GM23338 (cell line): ENCODE results near the gene ATG7. TPM values are rescaled to one million over a fixed set of nuclear protein-coding genes. Genes with fewer than 3 reads are reported as not detected.

Experiments
- ATAC-seq: fragments of 200-7000 bp; cut with Tn5 transposase; 3 replicates; pipeline ENCODE4 v1.9.1; 2020
- DNase-seq: peaks from one replicate; pipeline ENCODE4 v3.0.0-alpha.2; 2015; ENCODE audit warnings: low spot score
- H2AFZ ChIP-seq: fragments of 200-600 bp; sonication (generic); 2 replicates; pipeline ENCODE4 v1.8.0; 2016; ENCODE audit warnings: antibody characterized with exemption, mild to moderate bottlenecking, moderate library complexity
- H3F3A ChIP-seq: fragments of 200-600 bp; sonication (generic); replicated peaks from 2 replicates; pipeline ENCODE4 v1.8.0; 2017; ENCODE audit warnings: antibody characterized with exemption, mixed run types, low read depth
- H3K27ac ChIP-seq: fragments of 200-600 bp; sonication (generic); 2 replicates; pipeline ENCODE4 v1.6.1; 2016; ENCODE audit warnings: low read depth
- H3K27me3 ChIP-seq: fragments of 200-600 bp; sonication (generic); 2 replicates; pipeline ENCODE4 v1.8.0; 2016; ENCODE audit warnings: mild to moderate bottlenecking, mixed run types, moderate library complexity; ENCODE audit not compliant: insufficient read depth
- H3K36me3 ChIP-seq: fragments of 200-600 bp; sonication (generic); 2 replicates; pipeline ENCODE4 v1.8.0; 2016; ENCODE audit warnings: mild to moderate bottlenecking; ENCODE audit not compliant: insufficient read depth
- H3K4me1 ChIP-seq: fragments of 200-600 bp; sonication (generic); 2 replicates; pipeline ENCODE4 v1.8.0; 2016; ENCODE audit warnings: mild to moderate bottlenecking, moderate library complexity; ENCODE audit not compliant: insufficient read depth
- H3K4me2 ChIP-seq: fragments of 200-600 bp; sonication (generic); 2 replicates; pipeline ENCODE4 v1.7.1; 2017; ENCODE audit warnings: mixed run types
- H3K4me3 ChIP-seq: fragments of 200-600 bp; sonication (generic); 2 replicates; pipeline ENCODE4 v1.6.1; 2016; ENCODE audit warnings: mixed run types
- H3K79me2 ChIP-seq: fragments of 200-600 bp; sonication (generic); replicated peaks from 2 replicates; pipeline ENCODE4 v1.8.0; 2017; ENCODE audit warnings: mild to moderate bottlenecking; ENCODE audit not compliant: insufficient read depth
- H3K9me2 ChIP-seq: fragments of 200-600 bp; sonication (generic); 2 replicates; pipeline ENCODE4 v1.8.0; 2017; ENCODE audit not compliant: insufficient read depth
- H4K20me1 ChIP-seq: fragments of 200-600 bp; sonication (generic); replicated peaks from 2 replicates; pipeline ENCODE4 v1.8.0; 2017; ENCODE audit warnings: mild to moderate bottlenecking; ENCODE audit not compliant: insufficient read depth
- H3K27ac Mint-ChIP-seq: 2 replicates; pipeline ENCODE4 v1.8.0; 2020; ENCODE audit warnings: inconsistent platforms, mild to moderate bottlenecking, moderate library complexity, mixed read lengths
- H3K27me3 Mint-ChIP-seq: 3 replicates; pipeline ENCODE4 v1.8.0; 2022; ENCODE audit warnings: low read depth, mild to moderate bottlenecking, moderate library complexity, mixed read lengths, inconsistent platforms; ENCODE audit not compliant: insufficient read depth, poor library complexity
- H3K36me3 Mint-ChIP-seq: 3 replicates; pipeline ENCODE4 v1.8.0; 2021; ENCODE audit warnings: low read depth, mild to moderate bottlenecking, inconsistent platforms, moderate library complexity, mixed read lengths
- H3K4me1 Mint-ChIP-seq: 3 replicates; pipeline ENCODE4 v1.8.0; 2020; ENCODE audit warnings: mild to moderate bottlenecking, inconsistent platforms, mixed read lengths
- H3K4me3 Mint-ChIP-seq: 3 replicates; pipeline ENCODE4 v1.8.0; 2021; ENCODE audit warnings: moderate library complexity, mild to moderate bottlenecking, inconsistent platforms, mixed read lengths
- H3K9me3 Mint-ChIP-seq: 3 replicates; pipeline ENCODE4 v1.8.0; 2020; ENCODE audit warnings: moderate library complexity, mild to moderate bottlenecking, inconsistent platforms, mixed read lengths
- CREB1 ChIP-seq: fragments of 250-450 bp; sonication (Bioruptor Pico); IDR thresholded peaks from 2 replicates; pipeline ENCODE4 v1.5.0; 2020; ENCODE audit warnings: low read depth, mild to moderate bottlenecking, moderate library complexity
- EZH2 ChIP-seq: fragments of 200-600 bp; sonication (generic); IDR thresholded peaks from one replicate; pipeline ENCODE4 v1.8.0; 2017; ENCODE audit warnings: antibody characterized with exemption, mild to moderate bottlenecking, low read depth; ENCODE audit not compliant: unreplicated experiment
- EZH2phosphoT487 ChIP-seq: fragments of 200-600 bp; sonication (generic); IDR thresholded peaks from one replicate; pipeline ENCODE4 v1.8.1; 2018; ENCODE audit warnings: antibody characterized with exemption; ENCODE audit not compliant: unreplicated experiment
- JUNB ChIP-seq: IDR thresholded peaks from one replicate; pipeline ENCODE4 v1.6.1; 2016; ENCODE audit warnings: antibody characterized with exemption; ENCODE audit not compliant: unreplicated experiment
- NANOG ChIP-seq: IDR thresholded peaks from 2 replicates; pipeline ENCODE4 v1.6.1; 2016; ENCODE audit warnings: antibody characterized with exemption, borderline replicate concordance
- POLR2AphosphoS5 ChIP-seq: IDR thresholded peaks from 2 replicates; pipeline ENCODE4 v1.6.1; 2016; ENCODE audit warnings: antibody characterized with exemption, low read depth
- STAT1 ChIP-seq: IDR thresholded peaks from one replicate; pipeline ENCODE4 v1.6.1; 2016; ENCODE audit warnings: antibody characterized with exemption; ENCODE audit not compliant: unreplicated experiment
- ZNF114 ChIP-seq: fragments of 250-450 bp; sonication (Bioruptor Pico); IDR thresholded peaks from 2 replicates; pipeline ENCODE4 v1.5.0; 2020; ENCODE audit warnings: mild to moderate bottlenecking, moderate library complexity
- ZNF331 ChIP-seq: fragments of 250-450 bp; sonication (Bioruptor Pico); IDR thresholded peaks from 2 replicates; pipeline ENCODE4 v1.5.0; 2020; ENCODE audit warnings: low read depth, mild to moderate bottlenecking, moderate library complexity
- polyA plus RNA-seq: library from polyadenylated mRNA; unstranded; fragments of >200 nt; fragmentation: Nextera tagmentation; extraction: Ambion mirVana; gene quantifications from 2 replicates; pipeline ENCODE4 v1.2.1, GENCODE V29; 2016
- total RNA-seq: library from RNA; depleted of rRNA; stranded (reverse); fragments of >200 nt; shearing (Covaris generic); gene quantifications from 2 replicates; pipeline ENCODE4 v1.2.3, GENCODE V29; 2014
- TF ChIP-seq, protein P1 (sequence below): IDR thresholded peaks from one replicate; pipeline ENCODE4 v1.6.1; 2018; ENCODE audit warnings: antibody characterized with exemption; ENCODE audit not compliant: unreplicated experiment
- TF ChIP-seq, protein P2 (sequence below): fragments of 250-450 bp; sonication (Bioruptor Pico); IDR thresholded peaks from 2 replicates; pipeline ENCODE4 v1.5.0; 2020; ENCODE audit warnings: mild to moderate bottlenecking, moderate library complexity
- TF ChIP-seq, protein P3 (sequence below): IDR thresholded peaks from 2 replicates; pipeline ENCODE4 v1.6.1; 2016; ENCODE audit warnings: antibody characterized with exemption
- TF ChIP-seq, protein P4 (sequence below), 2 experiments: fragments of 200-600 bp in 1 of 2; sonication (generic) in 1 of 2; conservative IDR thresholded peaks; 2 replicates each; pipeline versions ENCODE4 v1.5.1 to v1.6.1; 2016 to 2017; ENCODE audit warnings: antibody characterized with exemption in 2 of 2, low read depth in 2 of 2, mild to moderate bottlenecking in 2 of 2, moderate library complexity in 1 of 2

ATG7 gene
- total and polyA plus RNA-seq, 2 experiments from 2014 or later, result 16.2 to 36.7 TPM

DNA sequence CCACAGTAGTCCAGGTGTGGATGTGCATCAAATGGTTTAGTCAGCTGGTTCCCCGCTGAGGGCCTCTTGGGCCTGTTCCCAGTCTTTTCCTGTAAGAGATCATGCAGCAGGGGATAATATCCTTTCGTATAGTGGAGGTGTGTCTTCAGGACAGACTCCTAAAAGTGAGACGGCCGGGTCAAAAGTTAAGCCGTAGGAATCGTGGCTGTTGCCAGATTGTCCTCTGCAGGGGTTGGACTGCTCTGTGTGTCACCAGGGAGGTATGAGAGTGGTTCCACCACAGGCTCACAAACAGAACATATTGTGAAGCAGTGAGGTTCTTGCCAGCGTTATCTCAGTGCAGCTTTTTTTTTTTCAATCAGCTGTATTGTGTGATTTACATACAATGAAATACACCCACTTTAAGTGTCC is 276.5 kb downstream of the ATG7 start:
- Mint-ChIP-seq H3K9me3 (no peaks in the 10 kb centered on the region; the same call in 2 of the 3 replicates), H3K4me1 (no peaks in the 10 kb centered on the region), H3K27me3 (peaks cover 7% of the 10 kb centered on the region), H3K36me3 (peaks cover 17% of the 10 kb centered on the region; the same call in 2 of the 3 replicates), H3K27ac (no peak overlapping the region), H3K4me3 (no peak overlapping the region)
- no peaks in the 10 kb centered on the region for H3K79me2 ChIP-seq
- H2AFZ ChIP-seq, result no peak overlapping the region
- ATAC-seq, result no peak
- DNase-seq, result no peak
- H3K27me3 ChIP-seq, result no peaks in the 10 kb centered on the region
- H3K4me1 ChIP-seq, result no peaks in the 10 kb centered on the region
- H3K9me2 ChIP-seq, result no peaks in the 10 kb centered on the region
- no peak overlapping the region for H3K4me2 ChIP-seq
- no peak overlapping the region for H3K4me3 ChIP-seq
- TF ChIP-seq POLR2AphosphoS5 (no peak), ZNF331 (no peak), ZNF114 (CRISPR knock-in tag) (no peak), EZH2 (no peak), EZH2phosphoT487 (no peak), CREB1 (CRISPR knock-in tag) (no peak), STAT1 (no peak), NANOG (no peak), JUNB (no peak)
- TF ChIP-seq, protein P1, sequence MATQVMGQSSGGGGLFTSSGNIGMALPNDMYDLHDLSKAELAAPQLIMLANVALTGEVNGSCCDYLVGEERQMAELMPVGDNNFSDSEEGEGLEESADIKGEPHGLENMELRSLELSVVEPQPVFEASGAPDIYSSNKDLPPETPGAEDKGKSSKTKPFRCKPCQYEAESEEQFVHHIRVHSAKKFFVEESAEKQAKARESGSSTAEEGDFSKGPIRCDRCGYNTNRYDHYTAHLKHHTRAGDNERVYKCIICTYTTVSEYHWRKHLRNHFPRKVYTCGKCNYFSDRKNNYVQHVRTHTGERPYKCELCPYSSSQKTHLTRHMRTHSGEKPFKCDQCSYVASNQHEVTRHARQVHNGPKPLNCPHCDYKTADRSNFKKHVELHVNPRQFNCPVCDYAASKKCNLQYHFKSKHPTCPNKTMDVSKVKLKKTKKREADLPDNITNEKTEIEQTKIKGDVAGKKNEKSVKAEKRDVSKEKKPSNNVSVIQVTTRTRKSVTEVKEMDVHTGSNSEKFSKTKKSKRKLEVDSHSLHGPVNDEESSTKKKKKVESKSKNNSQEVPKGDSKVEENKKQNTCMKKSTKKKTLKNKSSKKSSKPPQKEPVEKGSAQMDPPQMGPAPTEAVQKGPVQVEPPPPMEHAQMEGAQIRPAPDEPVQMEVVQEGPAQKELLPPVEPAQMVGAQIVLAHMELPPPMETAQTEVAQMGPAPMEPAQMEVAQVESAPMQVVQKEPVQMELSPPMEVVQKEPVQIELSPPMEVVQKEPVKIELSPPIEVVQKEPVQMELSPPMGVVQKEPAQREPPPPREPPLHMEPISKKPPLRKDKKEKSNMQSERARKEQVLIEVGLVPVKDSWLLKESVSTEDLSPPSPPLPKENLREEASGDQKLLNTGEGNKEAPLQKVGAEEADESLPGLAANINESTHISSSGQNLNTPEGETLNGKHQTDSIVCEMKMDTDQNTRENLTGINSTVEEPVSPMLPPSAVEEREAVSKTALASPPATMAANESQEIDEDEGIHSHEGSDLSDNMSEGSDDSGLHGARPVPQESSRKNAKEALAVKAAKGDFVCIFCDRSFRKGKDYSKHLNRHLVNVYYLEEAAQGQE, result no peak
- TF ChIP-seq, protein P2, sequence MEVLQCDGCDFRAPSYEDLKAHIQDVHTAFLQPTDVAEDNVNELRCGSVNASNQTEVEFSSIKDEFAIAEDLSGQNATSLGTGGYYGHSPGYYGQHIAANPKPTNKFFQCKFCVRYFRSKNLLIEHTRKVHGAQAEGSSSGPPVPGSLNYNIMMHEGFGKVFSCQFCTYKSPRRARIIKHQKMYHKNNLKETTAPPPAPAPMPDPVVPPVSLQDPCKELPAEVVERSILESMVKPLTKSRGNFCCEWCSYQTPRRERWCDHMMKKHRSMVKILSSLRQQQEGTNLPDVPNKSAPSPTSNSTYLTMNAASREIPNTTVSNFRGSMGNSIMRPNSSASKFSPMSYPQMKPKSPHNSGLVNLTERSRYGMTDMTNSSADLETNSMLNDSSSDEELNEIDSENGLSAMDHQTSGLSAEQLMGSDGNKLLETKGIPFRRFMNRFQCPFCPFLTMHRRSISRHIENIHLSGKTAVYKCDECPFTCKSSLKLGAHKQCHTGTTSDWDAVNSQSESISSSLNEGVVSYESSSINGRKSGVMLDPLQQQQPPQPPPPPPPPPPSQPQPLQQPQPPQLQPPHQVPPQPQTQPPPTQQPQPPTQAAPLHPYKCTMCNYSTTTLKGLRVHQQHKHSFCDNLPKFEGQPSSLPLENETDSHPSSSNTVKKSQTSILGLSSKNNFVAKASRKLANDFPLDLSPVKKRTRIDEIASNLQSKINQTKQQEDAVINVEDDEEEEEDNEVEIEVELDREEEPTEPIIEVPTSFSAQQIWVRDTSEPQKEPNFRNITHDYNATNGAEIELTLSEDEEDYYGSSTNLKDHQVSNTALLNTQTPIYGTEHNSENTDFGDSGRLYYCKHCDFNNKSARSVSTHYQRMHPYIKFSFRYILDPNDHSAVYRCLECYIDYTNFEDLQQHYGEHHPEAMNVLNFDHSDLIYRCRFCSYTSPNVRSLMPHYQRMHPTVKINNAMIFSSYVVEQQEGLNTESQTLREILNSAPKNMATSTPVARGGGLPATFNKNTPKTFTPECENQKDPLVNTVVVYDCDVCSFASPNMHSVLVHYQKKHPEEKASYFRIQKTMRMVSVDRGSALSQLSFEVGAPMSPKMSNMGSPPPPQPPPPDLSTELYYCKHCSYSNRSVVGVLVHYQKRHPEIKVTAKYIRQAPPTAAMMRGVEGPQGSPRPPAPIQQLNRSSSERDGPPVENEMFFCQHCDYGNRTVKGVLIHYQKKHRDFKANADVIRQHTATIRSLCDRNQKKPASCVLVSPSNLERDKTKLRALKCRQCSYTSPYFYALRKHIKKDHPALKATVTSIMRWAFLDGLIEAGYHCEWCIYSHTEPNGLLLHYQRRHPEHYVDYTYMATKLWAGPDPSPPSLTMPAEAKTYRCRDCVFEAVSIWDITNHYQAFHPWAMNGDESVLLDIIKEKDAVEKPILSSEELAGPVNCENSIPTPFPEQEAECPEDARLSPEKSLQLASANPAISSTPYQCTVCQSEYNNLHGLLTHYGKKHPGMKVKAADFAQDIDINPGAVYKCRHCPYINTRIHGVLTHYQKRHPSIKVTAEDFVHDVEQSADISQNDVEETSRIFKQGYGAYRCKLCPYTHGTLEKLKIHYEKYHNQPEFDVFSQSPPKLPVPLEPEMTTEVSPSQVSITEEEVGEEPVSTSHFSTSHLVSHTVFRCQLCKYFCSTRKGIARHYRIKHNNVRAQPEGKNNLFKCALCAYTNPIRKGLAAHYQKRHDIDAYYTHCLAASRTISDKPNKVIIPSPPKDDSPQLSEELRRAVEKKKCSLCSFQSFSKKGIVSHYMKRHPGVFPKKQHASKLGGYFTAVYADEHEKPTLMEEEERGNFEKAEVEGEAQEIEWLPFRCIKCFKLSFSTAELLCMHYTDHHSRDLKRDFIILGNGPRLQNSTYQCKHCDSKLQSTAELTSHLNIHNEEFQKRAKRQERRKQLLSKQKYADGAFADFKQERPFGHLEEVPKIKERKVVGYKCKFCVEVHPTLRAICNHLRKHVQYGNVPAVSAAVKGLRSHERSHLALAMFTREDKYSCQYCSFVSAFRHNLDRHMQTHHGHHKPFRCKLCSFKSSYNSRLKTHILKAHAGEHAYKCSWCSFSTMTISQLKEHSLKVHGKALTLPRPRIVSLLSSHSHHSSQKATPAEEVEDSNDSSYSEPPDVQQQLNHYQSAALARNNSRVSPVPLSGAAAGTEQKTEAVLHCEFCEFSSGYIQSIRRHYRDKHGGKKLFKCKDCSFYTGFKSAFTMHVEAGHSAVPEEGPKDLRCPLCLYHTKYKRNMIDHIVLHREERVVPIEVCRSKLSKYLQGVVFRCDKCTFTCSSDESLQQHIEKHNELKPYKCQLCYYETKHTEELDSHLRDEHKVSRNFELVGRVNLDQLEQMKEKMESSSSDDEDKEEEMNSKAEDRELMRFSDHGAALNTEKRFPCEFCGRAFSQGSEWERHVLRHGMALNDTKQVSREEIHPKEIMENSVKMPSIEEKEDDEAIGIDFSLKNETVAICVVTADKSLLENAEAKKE (CRISPR knock-in tag), result no peak
- TF ChIP-seq, protein P3, sequence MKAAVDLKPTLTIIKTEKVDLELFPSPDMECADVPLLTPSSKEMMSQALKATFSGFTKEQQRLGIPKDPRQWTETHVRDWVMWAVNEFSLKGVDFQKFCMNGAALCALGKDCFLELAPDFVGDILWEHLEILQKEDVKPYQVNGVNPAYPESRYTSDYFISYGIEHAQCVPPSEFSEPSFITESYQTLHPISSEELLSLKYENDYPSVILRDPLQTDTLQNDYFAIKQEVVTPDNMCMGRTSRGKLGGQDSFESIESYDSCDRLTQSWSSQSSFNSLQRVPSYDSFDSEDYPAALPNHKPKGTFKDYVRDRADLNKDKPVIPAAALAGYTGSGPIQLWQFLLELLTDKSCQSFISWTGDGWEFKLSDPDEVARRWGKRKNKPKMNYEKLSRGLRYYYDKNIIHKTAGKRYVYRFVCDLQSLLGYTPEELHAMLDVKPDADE, result no peak
- TF ChIP-seq, protein P4, sequence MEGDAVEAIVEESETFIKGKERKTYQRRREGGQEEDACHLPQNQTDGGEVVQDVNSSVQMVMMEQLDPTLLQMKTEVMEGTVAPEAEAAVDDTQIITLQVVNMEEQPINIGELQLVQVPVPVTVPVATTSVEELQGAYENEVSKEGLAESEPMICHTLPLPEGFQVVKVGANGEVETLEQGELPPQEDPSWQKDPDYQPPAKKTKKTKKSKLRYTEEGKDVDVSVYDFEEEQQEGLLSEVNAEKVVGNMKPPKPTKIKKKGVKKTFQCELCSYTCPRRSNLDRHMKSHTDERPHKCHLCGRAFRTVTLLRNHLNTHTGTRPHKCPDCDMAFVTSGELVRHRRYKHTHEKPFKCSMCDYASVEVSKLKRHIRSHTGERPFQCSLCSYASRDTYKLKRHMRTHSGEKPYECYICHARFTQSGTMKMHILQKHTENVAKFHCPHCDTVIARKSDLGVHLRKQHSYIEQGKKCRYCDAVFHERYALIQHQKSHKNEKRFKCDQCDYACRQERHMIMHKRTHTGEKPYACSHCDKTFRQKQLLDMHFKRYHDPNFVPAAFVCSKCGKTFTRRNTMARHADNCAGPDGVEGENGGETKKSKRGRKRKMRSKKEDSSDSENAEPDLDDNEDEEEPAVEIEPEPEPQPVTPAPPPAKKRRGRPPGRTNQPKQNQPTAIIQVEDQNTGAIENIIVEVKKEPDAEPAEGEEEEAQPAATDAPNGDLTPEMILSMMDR (conservative IDR thresholded peaks at IDR 0.05; ENCODE audit: low read depth in 2 of 2), result no peak
- no peak overlapping the region for H3K27ac ChIP-seq
- no peaks in the 10 kb centered on the region for H3F3A ChIP-seq
- H3K36me3 ChIP-seq, result no peaks in the 10 kb centered on the region
- H4K20me1 ChIP-seq, result no peaks in the 10 kb centered on the region
